Stomach smooth muscle (tissue), 2 donors: Measurements from ENCODE around the gene HSPB8.

Experiments
- H3K27ac ChIP-seq: one replicate; pipeline ENCODE4 v1.7.0; 2013; ENCODE audit warnings: mild to moderate bottlenecking, low read length, inconsistent platforms
- H3K27me3 ChIP-seq, 2 donors: one replicate each; pipeline ENCODE4 v1.7.0; 2013; ENCODE audit warnings: low read length in 2 of 2; ENCODE audit not compliant: insufficient read depth in 2 of 2, control insufficient read depth in 1 of 2
- H3K36me3 ChIP-seq, 2 donors: one replicate each; pipeline ENCODE4 v1.7.0; 2013; ENCODE audit warnings: low read length in 2 of 2; ENCODE audit not compliant: control insufficient read depth in 2 of 2, insufficient read depth in 2 of 2
- H3K4me1 ChIP-seq: one replicate; pipeline ENCODE4 v1.7.0; 2013; ENCODE audit warnings: low read length; ENCODE audit not compliant: control insufficient read depth, insufficient read depth
- H3K4me3 ChIP-seq, 2 donors: one replicate each; pipeline ENCODE4 v1.7.0; 2013; ENCODE audit warnings: low read length in 2 of 2
- H3K9ac ChIP-seq, 2 donors: one replicate each; pipeline ENCODE4 v1.7.0; 2013; ENCODE audit warnings: low read length in 2 of 2, mild to moderate bottlenecking in 1 of 2
- H3K9me3 ChIP-seq, 2 donors: one replicate each; pipeline ENCODE4 v1.7.0; 2013; ENCODE audit warnings: low read length in 2 of 2; ENCODE audit not compliant: control insufficient read depth in 2 of 2
- donor health status: healthy.
- donor health status: Pancreatic carcinoma.

HSPB8 gene

DNA sequence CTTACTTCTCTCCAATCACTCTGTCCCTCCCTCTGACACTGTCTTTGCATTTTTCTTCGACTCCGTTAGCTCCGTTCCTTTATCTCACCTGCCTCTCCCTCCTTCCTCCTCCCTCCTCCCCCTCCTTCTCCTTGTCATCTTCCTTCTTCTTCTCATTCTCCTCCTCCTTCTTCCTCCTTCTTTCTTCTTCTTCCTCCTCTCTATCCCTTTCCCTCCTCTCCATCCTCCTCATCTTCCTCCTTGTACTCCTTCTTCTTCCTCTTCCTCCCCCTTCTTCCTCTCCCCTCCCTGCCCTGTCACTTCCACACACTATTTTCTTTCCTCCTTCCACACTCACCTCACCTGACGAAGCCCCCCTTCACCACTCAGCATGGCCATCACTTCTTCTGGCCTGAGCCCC is 53.0 kb downstream of the HSPB8 start:
- H3K9me3 ChIP-seq = no peaks in the 10 kb centered on the region
- H3K9ac ChIP-seq = no peak overlapping the region
- no peaks in the 10 kb centered on the region for H3K27me3 ChIP-seq
- no peak overlapping the region for H3K27ac ChIP-seq
- no peak overlapping the region for H3K4me3 ChIP-seq
- no peaks in the 10 kb centered on the region for H3K4me1 ChIP-seq
- H3K36me3 ChIP-seq = no peaks in the 10 kb centered on the region

DNA sequence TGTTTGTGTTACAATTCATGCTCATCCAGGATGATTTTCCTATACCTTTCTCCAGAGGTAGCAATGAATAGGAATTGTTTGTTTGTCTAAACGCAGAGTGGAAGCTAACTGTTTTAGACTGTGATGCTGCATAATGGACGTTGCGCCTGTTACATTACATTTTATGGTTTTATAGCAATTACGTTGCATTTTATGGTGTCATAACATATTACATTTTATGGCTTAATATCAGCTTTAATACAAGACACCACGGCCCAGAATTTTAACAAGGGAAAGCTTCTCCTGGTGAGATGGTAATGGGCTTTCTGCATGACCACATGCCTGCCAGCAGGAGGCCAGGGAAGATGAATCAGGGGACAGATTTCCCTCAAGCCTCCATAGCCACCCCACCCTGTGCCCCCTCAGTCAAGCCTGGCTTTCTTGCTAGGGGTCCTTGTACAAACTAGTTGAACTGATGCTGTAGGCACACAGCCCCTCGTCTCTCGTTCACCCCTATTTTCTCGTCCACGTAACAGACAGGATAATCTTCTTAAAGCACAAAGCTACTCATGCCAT is 56.5 kb downstream of the HSPB8 start:
- Histone ChIP-seq H3K4me1 (no peaks in the 10 kb centered on the region), H3K4me3 (no peak overlapping the region), H3K9me3 (no peaks in the 10 kb centered on the region), H3K9ac (no peak overlapping the region), H3K27ac (no peak overlapping the region), H3K36me3 (no peaks in the 10 kb centered on the region), H3K27me3 (no peaks in the 10 kb centered on the region)

DNA sequence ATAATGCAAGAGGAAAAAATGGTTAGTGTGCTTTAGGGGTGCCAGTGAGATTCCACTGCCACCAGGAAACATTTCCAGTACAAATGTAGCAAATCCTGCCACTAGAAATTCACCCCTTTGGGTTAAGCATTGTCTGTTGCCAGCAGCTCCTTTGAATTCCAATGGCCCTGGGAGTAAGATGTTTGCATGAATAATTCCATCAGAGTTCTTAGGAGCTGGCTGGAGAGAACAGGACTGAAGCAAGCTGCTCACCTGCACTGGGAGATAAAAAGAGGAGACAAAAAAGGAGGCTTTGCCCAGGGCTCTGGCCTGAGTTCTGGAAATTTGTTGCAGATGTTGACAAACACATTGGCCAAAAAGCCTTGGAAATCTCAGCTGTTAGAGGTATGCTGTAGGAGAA is 57.6 kb downstream of the HSPB8 start:
- Histone ChIP-seq H3K27me3 (peaks cover 0 to 3% of the 10 kb centered on the region in 2 donors), H3K4me1 (no peaks in the 10 kb centered on the region), H3K4me3 (no peak overlapping the region), H3K9me3 (no peaks in the 10 kb centered on the region), H3K36me3 (no peaks in the 10 kb centered on the region), H3K27ac (no peak overlapping the region), H3K9ac (no peak overlapping the region)

GRCh38 chr12:119239040-119239439 is 60.3 kb downstream of the HSPB8 start:
- Histone ChIP-seq H3K4me3 (no peak overlapping the region), H3K9me3 (no peaks in the 10 kb centered on the region), H3K27me3 (peaks cover 0 to 3% of the 10 kb centered on the region in 2 donors), H3K36me3 (no peaks in the 10 kb centered on the region), H3K4me1 (no peaks in the 10 kb centered on the region), H3K27ac (no peak overlapping the region), H3K9ac (no peak overlapping the region)

DNA sequence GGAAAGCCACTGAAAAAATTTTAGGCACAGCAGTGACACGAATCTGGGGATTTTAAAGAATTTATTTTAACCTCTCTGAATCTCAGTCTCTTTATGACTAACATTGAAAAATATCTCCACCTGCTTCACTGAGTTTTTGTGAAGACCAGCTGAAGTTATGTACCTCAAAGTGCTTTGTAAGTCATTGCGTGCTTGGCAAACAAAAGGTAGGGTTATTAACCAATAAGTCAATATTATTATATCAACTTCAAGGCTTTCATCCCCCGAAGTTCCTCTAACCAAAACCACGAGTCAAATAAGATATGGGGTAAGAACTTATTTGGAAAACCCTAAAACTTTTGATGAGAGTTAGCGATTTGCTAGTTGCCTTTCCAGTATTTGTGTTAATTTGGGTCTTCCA is 62.3 kb downstream of the HSPB8 start:
- Histone ChIP-seq H3K4me3 (no peak overlapping the region), H3K36me3 (no peaks in the 10 kb centered on the region), H3K27ac (no peak overlapping the region), H3K9ac (no peak overlapping the region), H3K27me3 (peaks cover 0 to 3% of the 10 kb centered on the region in 2 donors), H3K4me1 (no peaks in the 10 kb centered on the region), H3K9me3 (no peaks in the 10 kb centered on the region)

GRCh38 chr12:119241580-119242169 is 62.9 kb downstream of the HSPB8 start:
- Histone ChIP-seq H3K9me3 (no peaks in the 10 kb centered on the region), H3K9ac (no peak overlapping the region), H3K27ac (no peak overlapping the region), H3K36me3 (no peaks in the 10 kb centered on the region), H3K4me1 (no peaks in the 10 kb centered on the region), H3K27me3 (peaks cover 0 to 3% of the 10 kb centered on the region in 2 donors), H3K4me3 (no peak overlapping the region)
